GM19035 (cell line): ENCODE data around the gene C14orf132.

ENCODE experiments used
- ATAC-seq: cut with Tn5 transposase; IDR thresholded peaks from one replicate; pipeline ENCODE4 v1.9.1; 2021; ENCODE audit not compliant: unreplicated experiment

C14orf132 gene

GRCh38 chr14:96096639-96097610, 57.8 kb downstream of the C14orf132 start:
- ATAC-seq: no peak

GRCh38 chr14:96097752-96098151, 58.6 kb downstream of the C14orf132 start:
- ATAC-seq: no peak

DNA sequence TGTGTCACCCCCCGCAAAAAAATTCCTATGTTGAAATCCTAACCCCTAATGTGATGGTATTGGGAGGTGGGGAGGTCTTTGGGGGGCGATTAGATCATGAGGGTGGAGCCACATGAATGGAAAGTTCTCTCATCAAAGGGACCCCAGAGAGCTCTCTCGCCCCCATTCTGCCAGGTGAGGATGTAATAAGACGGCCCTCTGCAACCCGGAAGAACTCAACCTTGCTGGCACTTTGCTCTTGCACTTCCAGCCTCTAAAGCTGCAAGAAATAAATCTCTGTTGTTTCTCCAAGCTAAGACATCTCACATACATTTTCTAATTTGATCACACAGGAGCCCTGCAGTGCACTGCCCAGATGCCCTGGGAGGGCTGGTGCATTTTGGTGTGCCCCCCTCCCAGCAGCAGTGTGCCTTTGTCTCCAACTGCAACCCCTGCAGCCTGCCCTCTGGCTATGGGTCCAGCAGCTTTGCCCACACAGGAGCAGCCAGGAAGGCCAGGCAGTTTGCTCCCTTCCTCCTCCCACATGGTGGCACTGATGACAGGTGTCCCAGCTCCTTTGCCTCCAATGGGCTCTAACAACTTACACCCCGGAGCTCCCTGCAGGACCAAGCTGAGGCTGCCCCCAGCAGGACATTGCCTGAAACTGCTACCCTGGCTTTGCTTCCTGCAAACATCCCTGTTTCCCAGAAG, 59.3 kb downstream of the C14orf132 start:
- ATAC-seq: no peak

- no peak for ATAC-seq
These were observed 59.8 kb downstream of the C14orf132 start for GRCh38 chr14:96098999-96099335.

- no peak for ATAC-seq
These were observed 61.3 kb downstream of the C14orf132 start for GRCh38 chr14:96100161-96101064.

GRCh38 chr14:96102081-96102856, 63.1 kb downstream of the C14orf132 start:
- no peak for ATAC-seq

DNA sequence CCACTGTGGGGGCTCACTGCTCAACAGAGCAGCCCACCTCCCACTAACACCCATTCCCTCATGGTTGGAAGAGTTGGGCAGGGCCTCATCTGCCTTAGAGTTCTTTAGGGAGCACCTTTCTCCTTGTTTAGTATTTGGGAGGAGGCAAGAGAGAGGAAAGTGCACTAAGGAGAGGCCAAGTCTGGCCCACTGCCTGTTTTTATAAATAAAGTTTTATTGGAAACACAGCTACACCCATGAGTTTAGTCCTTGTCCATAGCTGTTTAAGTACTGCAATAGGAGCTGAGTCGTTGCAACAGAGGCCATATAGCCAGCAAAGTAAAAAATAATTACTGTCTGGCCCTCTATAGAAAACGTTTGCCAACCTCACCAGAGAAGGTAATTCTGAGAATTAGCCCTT, 63.9 kb downstream of the C14orf132 start:
- ATAC-seq: no peak

DNA sequence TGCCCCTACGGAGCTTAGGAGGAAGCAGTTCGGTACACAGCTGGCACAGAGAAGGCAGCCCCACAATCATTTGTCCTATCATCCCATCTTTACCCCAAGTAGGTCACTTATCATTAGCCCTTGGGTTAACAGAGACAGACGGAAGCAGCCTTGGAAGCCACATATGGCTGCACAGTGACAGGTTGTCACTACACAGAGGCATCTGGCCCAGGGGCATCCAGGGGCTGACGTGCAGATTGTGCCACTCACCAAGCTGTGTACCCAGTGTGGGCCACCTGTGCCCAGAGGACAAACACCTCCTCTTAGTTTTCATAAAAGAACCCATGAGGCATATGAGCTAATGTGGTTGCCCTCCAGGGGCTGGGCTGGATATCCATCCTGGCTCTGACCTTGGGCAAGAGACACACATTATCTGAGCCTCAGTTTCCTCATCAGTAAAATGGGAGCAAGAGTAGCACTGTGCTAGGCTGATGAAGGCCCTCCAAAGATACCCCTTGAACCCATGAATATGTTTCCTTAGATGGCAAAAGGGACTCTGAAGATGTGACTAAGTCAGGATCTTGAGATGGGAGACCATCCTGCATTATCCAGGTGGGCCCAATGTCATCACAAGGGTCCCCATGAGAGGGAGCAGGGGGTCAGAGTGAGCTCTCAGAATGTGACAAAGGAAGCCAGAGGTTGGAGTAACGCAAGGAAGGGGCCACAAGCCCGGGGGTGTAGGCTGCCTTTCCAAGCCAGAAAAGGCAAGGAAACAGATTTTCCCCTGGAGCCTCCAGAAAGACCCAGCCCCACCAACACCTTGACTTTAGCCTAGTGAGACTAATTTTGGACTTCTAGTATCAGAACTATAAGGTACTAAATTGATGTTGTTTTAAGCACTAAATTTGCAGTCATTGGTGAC, 64.6 kb downstream of the C14orf132 start:
- ATAC-seq: no peak

DNA sequence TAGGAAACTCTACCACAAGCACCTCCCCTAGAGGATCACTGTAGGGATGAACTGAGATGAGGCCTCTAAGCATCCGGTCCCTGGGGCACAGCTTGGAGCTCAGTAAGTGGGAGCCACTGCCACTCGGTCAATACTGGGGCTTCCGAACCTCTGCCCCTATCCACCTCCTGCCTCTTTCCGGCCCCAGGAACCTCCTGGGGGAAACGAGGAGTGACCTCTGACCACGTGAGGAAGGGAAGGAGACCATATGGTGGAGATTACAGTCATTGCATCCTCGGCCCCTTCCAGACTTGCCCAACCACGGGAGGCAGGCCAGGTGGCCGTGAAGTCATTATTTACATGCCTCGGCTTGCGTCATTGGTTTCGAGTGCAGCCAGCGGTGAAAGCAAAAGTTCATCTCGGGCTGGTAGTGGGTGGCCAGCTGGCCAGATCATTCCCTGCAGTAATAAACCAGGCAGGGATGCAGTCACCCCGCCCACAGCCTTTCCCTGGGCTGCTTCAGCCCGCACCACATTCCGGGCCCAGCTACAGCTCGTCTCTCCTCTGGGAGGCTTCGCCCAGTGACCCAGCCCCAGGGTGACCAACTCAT, 65.4 kb downstream of the C14orf132 start:
- ATAC-seq: no peak

- ATAC-seq: no peak
These were observed 66.1 kb downstream of the C14orf132 start for GRCh38 chr14:96105089-96105925.

GRCh38 chr14:96105926-96106441, 66.8 kb downstream of the C14orf132 start:
- ATAC-seq: no peak

GRCh38 chr14:96106891-96107290, 67.7 kb downstream of the C14orf132 start:
- ATAC-seq: no peak

DNA sequence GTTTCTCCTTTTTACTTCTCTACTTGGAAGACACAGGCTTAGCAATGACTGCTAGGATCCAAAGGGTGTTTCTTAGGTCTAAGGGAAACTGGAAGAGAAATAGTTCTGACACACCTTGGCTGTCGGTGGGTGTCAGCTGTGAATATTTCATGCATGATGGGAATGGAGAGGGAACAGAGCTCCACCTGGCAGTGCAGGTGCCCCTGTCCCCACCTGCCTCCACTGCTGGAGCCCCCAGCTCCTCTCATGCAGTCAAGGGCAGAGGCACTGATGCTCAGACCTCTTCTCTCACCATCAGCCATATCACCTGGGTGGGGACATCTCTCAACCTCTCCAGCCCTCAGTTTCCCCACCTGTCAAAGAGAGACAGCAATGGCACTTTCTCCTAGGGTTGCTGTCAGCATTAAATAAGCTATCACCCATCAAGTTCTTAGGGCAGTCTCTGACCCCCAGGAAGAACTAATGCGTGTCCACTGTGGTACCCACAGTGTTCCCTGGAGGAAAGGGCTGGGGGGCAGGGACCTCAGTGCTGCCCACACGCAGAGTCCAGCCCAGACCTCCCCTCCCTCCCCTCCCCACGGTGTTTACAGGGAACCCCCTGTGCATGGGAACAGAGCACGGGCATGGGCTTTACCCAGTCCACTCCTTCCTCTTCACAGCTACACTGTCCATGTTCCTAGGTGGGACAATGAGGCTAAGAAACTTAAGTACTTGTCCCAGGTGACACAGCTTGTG, 69.1 kb downstream of the C14orf132 start:
- no peak for ATAC-seq

- no peak for ATAC-seq
These were observed 69.7 kb downstream of the C14orf132 start for GRCh38 chr14:96108911-96109310.

DNA sequence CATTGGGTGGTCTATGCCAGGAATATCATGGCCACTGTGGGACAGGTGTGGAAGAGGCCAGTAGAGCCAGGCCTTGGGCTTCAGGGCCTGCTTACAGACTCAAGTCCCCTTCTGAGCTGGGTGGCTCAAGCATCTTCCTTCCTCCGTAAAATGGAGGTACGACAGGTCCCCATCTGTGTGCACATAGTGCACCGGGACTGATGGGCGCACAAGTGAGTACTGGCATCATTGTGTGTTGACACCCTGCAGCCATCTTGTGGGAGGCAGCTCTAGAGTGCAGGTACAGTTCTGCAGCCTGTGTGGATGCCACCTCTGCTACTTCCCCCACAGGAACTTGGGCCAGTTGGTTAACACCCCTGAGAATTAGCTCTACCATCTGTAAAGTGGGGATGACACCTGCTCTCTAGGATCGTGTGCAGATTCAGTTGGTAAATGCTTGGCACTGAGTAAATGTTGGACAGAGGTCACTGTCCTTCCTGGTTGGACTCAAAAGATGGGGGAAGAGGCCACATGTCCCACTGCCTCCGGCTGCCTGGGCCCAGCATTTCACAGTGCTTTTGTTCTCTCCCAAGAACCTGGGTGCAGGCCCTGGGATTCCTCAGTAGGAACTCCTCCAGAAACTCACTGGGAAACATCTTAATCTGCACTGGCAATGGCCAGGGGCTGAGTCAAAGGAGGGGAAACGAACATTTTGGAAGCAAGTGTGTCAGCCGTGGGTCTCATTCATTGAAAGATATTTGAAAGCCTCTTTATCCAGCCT, 70.6 kb downstream of the C14orf132 start:
- ATAC-seq: no peak

- ATAC-seq: no peak
These were observed 72.9 kb downstream of the C14orf132 start for GRCh38 chr14:96112032-96112431.

DNA sequence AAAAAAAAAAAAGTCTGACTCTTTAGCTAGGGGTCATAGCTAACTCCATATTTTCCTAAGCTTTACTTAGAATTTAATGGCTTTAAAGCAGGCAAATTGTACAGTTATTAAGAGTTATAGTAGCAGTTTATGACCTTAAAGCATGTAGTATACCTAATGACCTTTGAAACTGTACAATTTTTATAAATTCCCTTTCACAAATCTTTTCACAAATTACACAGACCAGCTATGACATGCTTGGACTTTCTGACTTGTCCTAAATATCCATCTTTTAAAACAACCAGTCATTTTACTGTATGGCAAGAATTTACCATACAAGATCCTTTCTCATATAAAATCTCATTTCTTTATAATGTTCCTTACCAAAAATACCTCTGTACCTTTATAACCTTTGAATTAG, 74.8 kb downstream of the C14orf132 start:
- ATAC-seq: no peak
